Measurements from ENCODE around the gene GLTPD2. TPM values are rescaled to one million over a fixed set of nuclear protein-coding genes. Genes with fewer than 3 reads are reported as not detected.

The GLTPD2 gene
- total RNA-seq, 2 experiments from 2014 or later = not detected

DNA sequence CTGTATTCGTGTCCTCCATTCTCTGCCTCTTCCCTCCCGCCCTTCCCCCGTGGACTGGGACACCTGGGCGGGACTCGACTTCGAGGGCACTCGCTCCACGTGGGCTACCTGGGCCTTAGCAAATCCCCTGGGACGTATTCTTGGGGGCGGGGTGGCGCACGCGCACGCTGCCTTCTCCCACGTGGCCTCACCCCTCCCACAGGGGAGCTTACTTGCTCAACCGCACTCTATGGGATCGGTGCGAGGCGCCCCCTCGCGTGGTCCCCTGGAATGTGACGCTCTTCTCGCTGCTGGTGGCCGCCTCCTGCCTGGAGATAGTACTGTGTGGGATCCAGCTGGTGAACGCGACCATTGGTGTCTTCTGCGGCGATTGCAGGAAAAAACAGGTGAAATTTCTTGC, 6.1 kb upstream of the GLTPD2 start:
- Histone ChIP-seq H3K9me3 (ENCODE audit: low read length) (no peaks in the 10 kb centered on the region), H3K79me2 (ENCODE audit: insufficient read depth, low read depth, low read length) (no peaks in the 10 kb centered on the region), H4K20me1 (ENCODE audit: insufficient read depth, low read length) (no peaks in the 10 kb centered on the region), H2AFZ (ENCODE audit: low read length) (no peak overlapping the region), H3K9me2 (ENCODE audit: insufficient read depth, low read length) (no peaks in the 10 kb centered on the region), H3K36me3 (ENCODE audit: insufficient read depth, low read length) (no peaks in the 10 kb centered on the region), H3K4me2 (ENCODE audit: low read length) (no peak overlapping the region), H3K4me3 (ENCODE audit: low read depth, low read length, poor library complexity, severe bottlenecking) (no peak overlapping the region), H3K4me1 (ENCODE audit: insufficient read depth, low read length, poor library complexity, severe bottlenecking) (no peaks in the 10 kb centered on the region), H3K27ac (ENCODE audit: low read depth, low read length, poor library complexity, severe bottlenecking) (no peak overlapping the region)
- no peak for DNase-seq (ENCODE audit: low spot score)
- ChIA-PET CTCF (ENCODE audit: unreplicated experiment) (no interaction called here), POLR2A (no interaction called here)
- TF ChIP-seq, protein P1, sequence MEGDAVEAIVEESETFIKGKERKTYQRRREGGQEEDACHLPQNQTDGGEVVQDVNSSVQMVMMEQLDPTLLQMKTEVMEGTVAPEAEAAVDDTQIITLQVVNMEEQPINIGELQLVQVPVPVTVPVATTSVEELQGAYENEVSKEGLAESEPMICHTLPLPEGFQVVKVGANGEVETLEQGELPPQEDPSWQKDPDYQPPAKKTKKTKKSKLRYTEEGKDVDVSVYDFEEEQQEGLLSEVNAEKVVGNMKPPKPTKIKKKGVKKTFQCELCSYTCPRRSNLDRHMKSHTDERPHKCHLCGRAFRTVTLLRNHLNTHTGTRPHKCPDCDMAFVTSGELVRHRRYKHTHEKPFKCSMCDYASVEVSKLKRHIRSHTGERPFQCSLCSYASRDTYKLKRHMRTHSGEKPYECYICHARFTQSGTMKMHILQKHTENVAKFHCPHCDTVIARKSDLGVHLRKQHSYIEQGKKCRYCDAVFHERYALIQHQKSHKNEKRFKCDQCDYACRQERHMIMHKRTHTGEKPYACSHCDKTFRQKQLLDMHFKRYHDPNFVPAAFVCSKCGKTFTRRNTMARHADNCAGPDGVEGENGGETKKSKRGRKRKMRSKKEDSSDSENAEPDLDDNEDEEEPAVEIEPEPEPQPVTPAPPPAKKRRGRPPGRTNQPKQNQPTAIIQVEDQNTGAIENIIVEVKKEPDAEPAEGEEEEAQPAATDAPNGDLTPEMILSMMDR (conservative IDR thresholded peaks at IDR 0.05; ENCODE audit: low read length) = no peak
- no peak for TF ChIP-seq EZH2phosphoT487 (IDR thresholded peaks at IDR 0.05; ENCODE audit: borderline replicate concordance, low read depth, low read length)
- BruUV-seq (replicated peaks) = no TSS peak
- intact Hi-C loops (cut with micrococcal nuclease; ENCODE audit: unreplicated experiment) = no loop called here

DNA sequence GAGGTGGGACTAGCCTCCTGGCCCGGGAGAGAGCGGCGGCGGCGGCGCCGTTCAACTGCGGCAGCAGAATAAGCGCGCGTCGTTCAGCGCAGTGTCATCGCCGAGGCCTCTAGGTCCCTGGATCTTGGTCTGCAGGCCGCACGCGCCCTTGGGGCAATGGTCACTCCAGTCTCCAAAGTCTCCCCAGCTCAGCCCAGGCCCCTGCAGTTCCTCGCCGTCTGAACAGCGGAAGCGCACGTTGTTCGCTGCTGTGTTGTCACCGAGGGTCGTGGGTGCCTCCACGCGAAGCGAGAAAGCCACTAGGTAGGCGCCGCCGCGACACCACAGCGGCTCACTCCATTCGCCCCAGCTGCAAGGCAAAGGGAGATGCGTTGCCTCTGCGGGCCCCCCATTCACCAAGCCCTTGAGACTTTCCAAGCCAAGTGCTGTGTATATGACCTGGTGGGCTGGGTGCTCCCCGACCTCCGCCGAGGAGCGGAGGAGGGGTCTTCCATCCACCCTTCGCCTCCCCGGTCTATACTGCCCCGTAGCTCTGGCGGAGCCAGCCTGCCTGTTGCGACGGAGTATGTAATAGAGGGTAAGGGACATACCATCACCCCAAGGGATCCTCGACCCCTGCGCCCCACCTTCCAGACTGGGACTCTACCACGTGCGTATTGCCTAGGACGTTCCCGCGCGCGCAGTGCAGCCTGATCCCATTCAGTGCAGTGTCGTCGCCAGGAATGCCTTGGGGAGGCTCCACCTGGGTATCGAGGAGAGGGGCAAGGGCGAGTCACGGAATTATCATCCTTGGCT, 3.3 kb upstream of the GLTPD2 start:
- no peaks in the 10 kb centered on the region for H4K20me1 ChIP-seq (ENCODE audit: insufficient read depth, low read length)
- intact Hi-C loops (cut with micrococcal nuclease; ENCODE audit: unreplicated experiment) = no loop called here
- no peaks in the 10 kb centered on the region for H3K79me2 ChIP-seq (ENCODE audit: insufficient read depth, low read depth, low read length)
- TF ChIP-seq EZH2phosphoT487 (IDR thresholded peaks at IDR 0.05; ENCODE audit: borderline replicate concordance, low read depth, low read length) = no peak
- TF ChIP-seq, protein P1 (conservative IDR thresholded peaks at IDR 0.05; ENCODE audit: low read length) = no peak
- ChIA-PET CTCF (ENCODE audit: unreplicated experiment) (no interaction called here), POLR2A (no interaction called here)
- no peak overlapping the region for H3K4me2 ChIP-seq (ENCODE audit: low read length)
- BruUV-seq (replicated peaks) = no TSS peak
- H3K9me3 ChIP-seq (ENCODE audit: low read length) = no peaks in the 10 kb centered on the region
- no peak overlapping the region for H2AFZ ChIP-seq (ENCODE audit: low read length)
- H3K4me1 ChIP-seq (ENCODE audit: insufficient read depth, low read length, poor library complexity, severe bottlenecking) = peaks cover 10% of the 10 kb centered on the region
- H3K4me3 ChIP-seq (ENCODE audit: low read depth, low read length, poor library complexity, severe bottlenecking) = no peak overlapping the region
- H3K36me3 ChIP-seq (ENCODE audit: insufficient read depth, low read length) = no peaks in the 10 kb centered on the region
- H3K27ac ChIP-seq (ENCODE audit: low read depth, low read length, poor library complexity, severe bottlenecking) = no peak overlapping the region
- no peak for DNase-seq (ENCODE audit: low spot score)
- H3K9me2 ChIP-seq (ENCODE audit: insufficient read depth, low read length) = no peaks in the 10 kb centered on the region

DNA sequence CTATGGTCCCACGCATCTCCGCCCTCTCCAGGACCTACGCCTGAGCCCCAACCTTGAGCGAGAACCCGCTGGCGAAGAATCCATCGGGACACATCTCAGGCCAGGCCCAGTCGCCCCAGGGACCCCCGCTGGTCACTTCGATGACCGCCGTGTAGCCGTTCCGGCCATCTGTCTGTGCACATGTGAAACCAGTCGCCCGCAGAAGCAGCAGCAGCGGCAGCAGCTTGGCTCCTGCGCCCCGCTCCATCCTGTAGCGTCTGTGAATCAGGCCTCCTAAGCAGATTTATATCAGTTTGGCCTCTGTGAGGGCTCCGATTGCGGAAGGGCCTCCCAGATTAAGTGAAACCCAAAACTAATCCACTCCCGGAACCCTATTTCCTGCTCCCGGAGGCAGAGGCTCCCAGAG, 2.7 kb upstream of the GLTPD2 start, which contains the start of gene VMO1:
VMO1 (minus strand) TSS at position 259 of the 406 bp plus-strand sequence; CDS start at position 247, 12 bp downstream.
- H3K79me2 ChIP-seq (ENCODE audit: insufficient read depth, low read depth, low read length) = no peaks in the 10 kb centered on the region
- no peak within 1 kb of the TSS for H2AFZ ChIP-seq (ENCODE audit: low read length)
- no peaks in the 10 kb centered on the region for H3K36me3 ChIP-seq (ENCODE audit: insufficient read depth, low read length)
- peaks cover 13% of the 10 kb centered on the region for H3K4me1 ChIP-seq (ENCODE audit: insufficient read depth, low read length, poor library complexity, severe bottlenecking)
- no peak for TF ChIP-seq EZH2phosphoT487 (IDR thresholded peaks at IDR 0.05; ENCODE audit: borderline replicate concordance, low read depth, low read length)
- TF ChIP-seq, protein P1 (conservative IDR thresholded peaks at IDR 0.05; ENCODE audit: low read length) = no peak
- H3K9me2 ChIP-seq (ENCODE audit: insufficient read depth, low read length) = no peaks in the 10 kb centered on the region
- CTCF ChIA-PET (ENCODE audit: unreplicated experiment) = no interaction called here
- H3K4me3 ChIP-seq (ENCODE audit: low read depth, low read length, poor library complexity, severe bottlenecking) = no peak within 1 kb of the TSS
- DNase-seq (ENCODE audit: low spot score) = no peak
- POLR2A ChIA-PET = no interaction called here
- no peak within 1 kb of the TSS for H3K27ac ChIP-seq (ENCODE audit: low read depth, low read length, poor library complexity, severe bottlenecking)
- intact Hi-C loops (cut with micrococcal nuclease; ENCODE audit: unreplicated experiment) = no loop called here
- H3K4me2 ChIP-seq (ENCODE audit: low read length) = no peak within 1 kb of the TSS
- no peaks in the 10 kb centered on the region for H4K20me1 ChIP-seq (ENCODE audit: insufficient read depth, low read length)
- H3K9me3 ChIP-seq (ENCODE audit: low read length) = no peaks in the 10 kb centered on the region
- no TSS peak for BruUV-seq (replicated peaks)

Data from OCI-LY7 (cell line).